ENCODE measurements around the gene TGFBR2.

TGFBR2 gene

GRCh38 chr3:30720586-30721313, 114.3 kb downstream of the TGFBR2 start:
- no peak overlapping the region for H3K27ac ChIP-seq (replicated peaks)
- TF ChIP-seq CTCF (IDR thresholded peaks at IDR 0.05; ENCODE audit: insufficient read depth, low read length) = no peak
- no peak for TF ChIP-seq REST (IDR thresholded peaks at IDR 0.05; ENCODE audit: insufficient replicate concordance, low read depth)
- no peak for TF ChIP-seq GABPA (IDR thresholded peaks at IDR 0.05; ENCODE audit: low read depth)
- TF ChIP-seq SPI1 (IDR thresholded peaks at IDR 0.05; ENCODE audit: borderline replicate concordance, low read depth) = no peak
- TF ChIP-seq POLR2AphosphoS5 (IDR thresholded peaks at IDR 0.05; ENCODE audit: low read depth) = no peak
- no peaks in the 10 kb centered on the region for H3K27me3 ChIP-seq (ENCODE audit: insufficient read depth, poor library complexity, severe bottlenecking)
- no peak overlapping the region for H3K4me3 ChIP-seq (replicated peaks; ENCODE audit: insufficient read depth, low read length)
- DNase-seq (ENCODE audit: low read depth in 1 of 2, low spot score in 1 of 2) = no peak

GRCh38 chr3:30721314-30721634, 114.9 kb downstream of the TGFBR2 start:
- Histone ChIP-seq H3K27me3 (ENCODE audit: insufficient read depth, poor library complexity, severe bottlenecking) (no peaks in the 10 kb centered on the region), H3K27ac (replicated peaks) (no peak overlapping the region), H3K4me3 (replicated peaks; ENCODE audit: insufficient read depth, low read length) (no peak overlapping the region)
- DNase-seq (ENCODE audit: low read depth in 1 of 2, low spot score in 1 of 2) = no peak
- TF ChIP-seq REST (IDR thresholded peaks at IDR 0.05; ENCODE audit: insufficient replicate concordance, low read depth) (no peak), CTCF (IDR thresholded peaks at IDR 0.05; ENCODE audit: insufficient read depth, low read length) (no peak), POLR2AphosphoS5 (IDR thresholded peaks at IDR 0.05; ENCODE audit: low read depth) (no peak), SPI1 (IDR thresholded peaks at IDR 0.05; ENCODE audit: borderline replicate concordance, low read depth) (no peak), GABPA (IDR thresholded peaks at IDR 0.05; ENCODE audit: low read depth) (no peak)

- no peak overlapping the region for H3K27ac ChIP-seq (replicated peaks)
- no peak overlapping the region for H3K4me3 ChIP-seq (replicated peaks; ENCODE audit: insufficient read depth, low read length)
- no peak for TF ChIP-seq CTCF (IDR thresholded peaks at IDR 0.05; ENCODE audit: insufficient read depth, low read length)
- TF ChIP-seq SPI1 (IDR thresholded peaks at IDR 0.05; ENCODE audit: borderline replicate concordance, low read depth) = no peak
- TF ChIP-seq GABPA (IDR thresholded peaks at IDR 0.05; ENCODE audit: low read depth) = no peak
- TF ChIP-seq REST (IDR thresholded peaks at IDR 0.05; ENCODE audit: insufficient replicate concordance, low read depth) = no peak
- TF ChIP-seq POLR2AphosphoS5 (IDR thresholded peaks at IDR 0.05; ENCODE audit: low read depth) = no peak
- H3K27me3 ChIP-seq (ENCODE audit: insufficient read depth, poor library complexity, severe bottlenecking) = no peaks in the 10 kb centered on the region
- no peak for DNase-seq (ENCODE audit: low read depth in 1 of 2, low spot score in 1 of 2)
These were observed 116.8 kb downstream of the TGFBR2 start for GRCh38 chr3:30723211-30723610.

All from HL-60 (cell line).